GM21381 (cell line): ENCODE measurements around the gene RELT.

Experiments
- ATAC-seq: cut with Tn5 transposase; IDR thresholded peaks from one replicate; pipeline ENCODE4 v1.9.1; 2021; ENCODE audit warnings: mild to moderate bottlenecking, moderate library complexity; ENCODE audit not compliant: unreplicated experiment

RELT gene

GRCh38 chr11:73401924-73402833, 26.0 kb downstream of the RELT start:
- no peak for ATAC-seq

GRCh38 chr11:73402834-73403185, 26.6 kb downstream of the RELT start:
- ATAC-seq = no peak

GRCh38 chr11:73403541-73403940, 27.3 kb downstream of the RELT start:
- no peak for ATAC-seq

- ATAC-seq = no peak
Observed at GRCh38 chr11:73404048-73404447, 27.8 kb downstream of the RELT start.

- no peak for ATAC-seq
Observed at GRCh38 chr11:73404506-73405145, 28.4 kb downstream of the RELT start.

GRCh38 chr11:73405146-73405510, 28.9 kb downstream of the RELT start:
- ATAC-seq = no peak

- ATAC-seq = no peak
Observed at GRCh38 chr11:73406131-73406530, 29.9 kb downstream of the RELT start.

GRCh38 chr11:73406619-73407018, 30.4 kb downstream of the RELT start:
- ATAC-seq = no peak

GRCh38 chr11:73409431-73409830, 33.2 kb downstream of the RELT start:
- no peak for ATAC-seq

GRCh38 chr11:73410627-73411026, 34.4 kb downstream of the RELT start:
- no peak for ATAC-seq

- ATAC-seq = no peak
Observed at GRCh38 chr11:73411031-73411430, 34.8 kb downstream of the RELT start.

- no peak for ATAC-seq
Observed at GRCh38 chr11:73412308-73412707, 36.1 kb downstream of the RELT start.

GRCh38 chr11:73413256-73413655, 37.1 kb downstream of the RELT start:
- ATAC-seq = no peak

GRCh38 chr11:73414977-73415651, 38.9 kb downstream of the RELT start:
- ATAC-seq = no peak

- no peak for ATAC-seq
Observed at GRCh38 chr11:73415854-73416615, 39.8 kb downstream of the RELT start.

- ATAC-seq = no peak
Observed at GRCh38 chr11:73416786-73417185, 40.6 kb downstream of the RELT start.

- no peak for ATAC-seq
Observed at GRCh38 chr11:73420136-73420535, 43.9 kb downstream of the RELT start.

- no peak for ATAC-seq
Observed at GRCh38 chr11:73422886-73423285, 46.7 kb downstream of the RELT start.

- no peak for ATAC-seq
Observed at GRCh38 chr11:73423506-73423905, 47.3 kb downstream of the RELT start.

- ATAC-seq = no peak
Observed at GRCh38 chr11:73425108-73425507, 48.9 kb downstream of the RELT start.

GRCh38 chr11:73426219-73426850, 50.1 kb downstream of the RELT start:
- ATAC-seq = no peak
